ENCODE data around the gene LRRK1.

LRRK1 gene

DNA sequence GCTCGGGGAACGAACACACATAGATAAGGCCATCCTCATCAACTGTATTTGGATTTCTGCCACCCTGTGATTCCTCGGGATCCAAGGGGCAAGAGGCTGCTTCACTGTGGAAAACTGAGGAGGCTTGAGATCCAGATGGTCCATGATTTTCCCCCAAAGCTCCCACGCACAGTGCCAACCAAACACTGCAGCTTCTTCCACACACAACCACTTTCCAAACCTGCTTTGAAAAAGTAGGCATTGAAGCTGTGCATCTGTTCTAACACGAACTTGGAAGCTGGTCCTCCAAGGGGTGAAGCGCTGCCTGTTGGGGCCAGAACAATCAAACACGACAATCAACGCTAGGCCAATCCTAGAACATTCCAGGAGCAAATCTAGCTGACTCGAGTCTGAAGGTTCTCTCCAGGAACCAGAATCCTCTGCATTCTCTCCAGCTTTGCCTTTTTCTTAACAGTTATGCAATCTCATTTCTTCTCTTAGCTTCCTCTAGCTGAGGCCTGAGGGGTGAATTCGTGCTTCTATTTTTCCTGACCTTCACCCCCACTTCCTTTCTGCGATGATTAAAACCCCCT, 104.4 kb downstream of the LRRK1 start:
- DNase-seq (ENCODE audit: low read depth): no peak

DNA sequence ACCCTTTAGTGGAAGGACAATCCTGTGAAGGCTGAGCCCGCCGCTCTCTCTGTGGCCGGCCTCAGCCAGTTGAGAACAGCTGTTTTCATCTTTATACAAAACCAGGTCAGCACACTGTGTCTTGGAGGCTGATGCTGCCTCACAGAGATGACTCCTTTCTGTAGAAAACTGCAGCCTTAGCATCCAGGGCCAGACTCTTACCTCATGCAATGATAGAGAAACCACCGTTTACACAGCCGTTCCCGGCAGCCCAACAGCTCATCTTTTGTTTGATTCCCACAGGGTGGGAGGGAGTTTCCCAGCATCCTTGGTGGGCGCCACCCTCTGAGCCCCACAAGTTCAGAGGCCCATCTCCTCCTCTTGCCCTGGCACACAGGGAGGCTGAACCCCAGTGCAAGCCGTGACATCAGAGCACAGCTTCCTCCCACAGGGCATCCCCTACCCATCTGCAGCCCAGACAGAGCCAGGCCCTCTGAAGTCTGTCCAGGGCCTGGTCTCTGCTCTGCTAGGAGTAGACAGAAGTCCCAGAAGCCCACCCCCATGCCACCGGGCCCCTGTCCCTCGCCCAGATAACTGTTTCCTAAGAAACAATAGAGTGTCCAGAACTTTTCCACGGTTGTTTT, 105.0 kb downstream of the LRRK1 start:
- peak; percentile 55 for DNase-seq (ENCODE audit: low read depth)

DNA sequence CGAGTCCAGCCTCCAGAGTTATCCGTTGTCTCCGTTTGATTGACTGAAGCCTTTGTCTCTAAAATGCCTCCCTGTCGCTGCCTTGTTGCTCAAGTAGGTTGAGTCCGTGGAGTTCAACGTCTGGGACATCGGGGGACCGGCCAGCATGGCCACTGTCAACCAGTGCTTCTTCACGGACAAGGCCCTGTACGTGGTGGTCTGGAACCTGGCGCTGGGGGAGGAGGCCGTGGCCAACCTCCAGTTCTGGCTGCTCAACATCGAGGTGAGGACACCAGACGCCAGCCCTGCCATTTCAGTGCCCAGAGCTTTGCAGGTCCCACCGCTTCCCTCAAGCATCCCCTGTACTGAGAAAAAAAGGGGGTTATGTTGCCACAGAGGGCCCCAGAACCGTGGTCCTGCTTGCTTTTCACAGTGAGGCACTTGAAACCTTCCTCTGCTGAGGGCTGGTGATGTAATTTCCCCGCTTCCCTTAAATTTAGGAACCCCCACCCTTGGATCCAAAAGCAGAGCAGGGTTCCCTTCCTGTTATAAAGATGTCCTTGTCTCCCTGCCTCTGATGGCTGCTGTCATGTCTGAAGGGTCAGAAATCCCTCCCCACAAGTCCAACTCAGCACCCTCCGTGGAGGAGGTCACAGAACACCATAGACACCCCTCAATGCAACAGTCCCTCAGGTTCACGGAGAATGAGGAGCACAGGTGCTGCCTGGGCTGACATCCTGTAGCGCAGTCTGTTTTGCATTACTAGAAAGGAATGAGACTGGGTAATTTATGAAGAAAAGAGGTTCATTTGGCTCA, 105.7 kb downstream of the LRRK1 start:
- DNase-seq (ENCODE audit: low read depth): no peak

DNA sequence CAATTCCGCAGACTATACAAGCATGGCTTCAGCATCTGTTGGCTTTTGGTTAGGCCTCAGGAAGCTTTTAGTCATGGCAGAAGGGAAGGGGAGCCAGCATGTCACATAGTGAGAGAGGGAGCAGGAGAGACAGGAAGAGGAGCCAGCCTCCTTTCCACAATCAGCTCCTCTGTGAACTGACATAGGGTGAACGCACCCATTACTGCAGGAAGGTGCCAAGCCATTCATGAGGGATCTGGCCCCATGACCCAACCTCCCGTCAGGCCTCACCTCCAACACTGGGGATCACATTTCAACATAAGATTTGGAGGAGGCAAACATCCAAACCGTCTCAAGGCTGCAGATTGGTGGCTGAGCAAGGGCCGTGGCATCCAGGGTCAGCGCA, 106.3 kb downstream of the LRRK1 start:
- DNase-seq (ENCODE audit: low read depth): no peak

DNA sequence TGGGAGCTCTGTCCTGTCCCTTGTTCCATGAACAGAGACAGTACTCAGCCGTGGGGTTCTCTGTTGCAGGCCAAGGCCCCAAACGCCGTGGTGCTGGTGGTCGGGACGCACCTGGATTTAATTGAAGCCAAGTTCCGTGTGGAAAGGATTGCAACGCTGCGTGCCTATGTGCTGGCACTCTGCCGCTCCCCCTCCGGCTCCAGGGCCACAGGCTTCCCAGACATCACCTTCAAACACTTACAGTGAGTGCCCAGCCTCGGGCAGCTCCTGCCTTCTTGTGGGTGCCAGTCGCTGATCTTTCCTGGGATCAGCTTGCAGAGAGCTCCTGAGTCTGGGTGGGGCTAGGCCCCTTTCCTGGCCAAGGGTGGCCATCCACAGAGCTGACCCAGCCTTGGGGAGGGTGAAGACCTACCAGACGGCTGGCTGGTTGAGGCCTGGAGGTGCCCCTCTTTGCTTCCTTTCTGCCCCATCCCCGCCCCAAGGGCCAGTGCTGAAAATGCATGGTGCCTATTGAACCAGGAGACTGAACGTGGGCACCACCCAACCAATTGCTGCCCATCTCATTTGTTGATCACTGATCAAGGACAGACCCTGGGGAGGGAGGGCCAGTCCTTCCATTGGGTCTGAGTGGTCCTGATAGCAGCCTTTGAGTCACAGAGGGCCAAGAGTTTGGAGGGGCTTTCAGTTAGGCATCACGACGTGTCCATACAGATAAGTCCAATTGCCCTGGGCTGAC, 106.9 kb downstream of the LRRK1 start:
- no peak for DNase-seq (ENCODE audit: low read depth)

DNA sequence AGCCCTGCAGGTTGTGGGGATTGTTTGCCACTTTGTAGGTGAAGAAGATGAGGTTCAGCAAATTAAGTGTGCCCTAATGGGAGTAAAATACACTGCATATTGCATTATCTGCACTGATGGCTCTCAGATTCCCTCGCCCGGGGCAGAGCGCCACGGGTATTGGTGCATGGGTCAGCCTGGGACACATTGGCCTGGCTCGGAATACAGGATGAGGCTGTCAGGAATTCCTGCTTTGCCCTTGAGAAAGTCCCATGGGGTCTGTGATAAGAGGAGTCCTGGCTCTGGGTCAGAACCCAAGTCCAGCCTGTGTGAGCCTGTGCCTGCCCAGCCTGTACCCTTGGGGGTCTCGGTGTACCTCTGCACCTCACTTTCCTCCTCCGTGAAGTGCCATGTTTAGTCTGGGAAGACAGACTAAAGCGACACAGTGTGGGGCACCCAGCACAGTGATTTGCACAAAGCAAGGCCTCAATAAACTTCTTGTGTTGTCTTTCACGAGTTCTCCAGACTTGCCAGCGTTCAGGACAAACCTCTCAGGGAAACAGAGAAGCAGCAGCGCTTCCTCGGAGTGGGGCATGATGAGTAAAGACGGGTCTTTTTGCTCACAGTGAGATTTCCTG, 107.6 kb downstream of the LRRK1 start:
- no peak for DNase-seq (ENCODE audit: low read depth)

DNA sequence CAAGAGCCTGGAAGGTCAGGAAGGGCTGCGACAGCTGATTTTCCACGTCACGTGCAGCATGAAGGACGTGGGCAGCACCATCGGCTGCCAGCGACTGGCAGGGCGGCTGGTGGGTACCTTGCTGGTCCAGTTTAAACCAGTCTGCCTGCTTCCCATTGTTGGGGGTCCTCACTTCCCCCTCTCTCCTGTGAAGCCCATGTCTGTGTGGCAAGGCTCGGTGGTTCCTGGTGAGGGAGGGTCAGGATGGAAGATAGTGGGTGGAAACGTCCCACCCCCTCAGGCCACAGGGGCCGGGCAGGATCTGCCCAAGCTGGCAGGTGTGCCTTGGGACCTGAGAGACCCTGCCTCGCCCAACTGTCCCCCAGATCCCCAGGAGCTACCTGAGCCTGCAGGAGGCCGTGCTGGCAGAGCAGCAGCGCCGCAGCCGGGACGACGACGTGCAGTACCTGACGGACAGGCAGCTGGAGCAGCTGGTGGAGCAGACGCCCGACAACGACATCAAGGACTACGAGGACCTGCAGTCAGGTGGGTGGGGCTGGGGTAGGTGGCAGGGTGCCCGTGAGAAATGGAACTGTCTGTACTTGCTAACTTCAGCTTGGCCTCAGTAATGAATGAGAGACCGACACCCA, 108.2 kb downstream of the LRRK1 start:
- no peak for DNase-seq (ENCODE audit: low read depth)

DNA sequence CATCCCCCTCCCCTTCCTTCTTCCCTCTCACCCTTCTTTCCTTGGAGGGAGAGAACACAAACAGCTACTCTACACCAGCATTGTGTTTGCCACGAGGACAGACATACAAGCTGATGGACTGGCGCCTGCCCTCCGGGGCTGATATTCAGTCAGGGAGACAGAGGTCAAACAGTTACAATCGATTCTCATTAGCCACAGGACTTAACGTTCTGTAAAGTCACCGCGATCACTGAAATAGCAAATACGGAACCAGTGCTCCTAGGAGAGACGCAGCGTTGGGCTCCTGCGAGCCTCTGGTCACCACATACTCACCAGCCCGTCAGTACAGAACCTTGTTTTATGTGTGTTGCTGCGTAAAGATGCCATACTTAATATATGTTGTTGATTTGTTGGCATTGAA, 108.8 kb downstream of the LRRK1 start:
- no peak for DNase-seq (ENCODE audit: low read depth)

DNA sequence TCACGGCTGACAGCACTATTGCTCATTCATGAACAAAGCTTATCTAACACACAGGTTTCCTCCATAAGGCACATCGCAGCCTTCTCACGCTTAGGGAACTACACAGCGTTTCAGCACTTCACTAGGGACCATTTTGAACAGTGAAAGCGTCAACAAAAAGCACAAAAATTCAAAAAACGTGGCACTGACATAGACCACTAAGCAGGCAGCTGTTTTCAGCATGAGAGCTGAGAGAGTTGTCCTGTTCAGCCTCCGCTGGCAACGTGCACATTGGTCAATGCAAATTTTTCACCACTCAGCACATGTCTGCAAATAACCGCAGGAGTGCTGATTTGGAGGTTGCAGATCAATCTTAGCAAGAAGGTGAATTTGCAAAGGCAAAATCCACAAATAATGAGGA, 109.2 kb downstream of the LRRK1 start:
- DNase-seq (ENCODE audit: low read depth): no peak

DNA sequence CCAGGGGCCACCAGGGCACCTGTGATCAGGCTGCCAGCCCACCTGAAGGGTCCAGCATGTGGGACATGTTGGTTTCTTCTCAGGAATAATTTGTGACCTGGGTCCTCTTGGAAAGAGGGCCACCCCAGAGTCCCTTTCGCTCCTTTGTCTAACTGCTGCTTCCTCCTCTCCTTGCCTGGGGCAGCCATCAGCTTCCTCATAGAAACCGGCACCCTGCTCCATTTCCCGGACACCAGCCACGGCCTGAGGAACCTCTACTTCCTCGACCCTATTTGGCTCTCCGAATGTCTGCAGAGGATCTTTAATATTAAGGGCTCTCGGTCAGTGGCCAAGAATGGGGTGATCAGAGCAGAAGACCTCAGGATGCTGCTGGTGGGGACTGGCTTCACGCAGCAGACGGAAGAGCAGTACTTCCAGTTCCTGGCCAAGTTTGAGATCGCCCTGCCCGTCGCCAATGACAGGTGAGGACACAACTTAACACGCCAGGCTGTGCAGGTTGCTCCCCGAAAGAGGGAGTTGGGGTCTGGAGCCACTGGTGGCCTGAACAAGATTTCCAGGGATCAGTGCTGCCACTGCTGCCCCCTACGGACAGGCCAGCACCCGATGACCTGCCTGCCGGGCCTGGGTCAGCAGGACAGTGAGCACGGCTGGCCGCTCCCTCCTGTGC, 109.7 kb downstream of the LRRK1 start:
- DNase-seq (ENCODE audit: low read depth): no peak

DNA sequence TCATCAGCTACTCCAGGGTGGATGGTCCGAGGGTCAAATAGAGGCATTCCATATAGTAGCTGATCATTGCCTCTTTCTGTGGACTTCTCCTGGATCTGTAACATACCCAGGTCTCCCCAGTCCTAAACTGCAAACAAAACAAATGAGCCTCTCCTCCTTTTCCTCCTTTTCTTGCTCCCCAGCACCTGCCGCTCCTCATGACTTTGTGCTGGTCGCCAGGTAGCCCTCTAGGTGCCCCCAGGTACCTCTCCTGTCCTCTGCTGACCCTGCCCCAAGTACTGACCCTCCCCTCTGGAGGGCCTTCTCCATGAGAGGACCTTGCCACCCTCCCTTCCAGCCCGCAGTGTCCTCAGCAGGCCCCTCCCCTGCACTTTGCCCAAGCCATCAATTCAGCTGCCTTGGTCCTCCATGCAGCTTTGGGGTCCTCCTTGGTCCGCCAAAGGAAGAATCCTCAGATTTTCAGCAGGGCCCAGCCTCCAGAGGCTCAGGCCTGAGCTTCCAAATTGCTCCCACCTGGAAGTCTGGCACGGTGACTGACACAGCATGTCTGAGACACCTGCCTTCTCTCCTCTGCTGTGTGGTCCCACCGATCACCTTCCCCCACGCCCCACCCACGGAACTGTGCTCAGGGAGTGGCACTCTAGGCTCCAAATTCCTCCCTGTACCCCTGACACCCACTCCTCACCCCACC, 111.0 kb downstream of the LRRK1 start:
- no peak for DNase-seq (ENCODE audit: low read depth)

DNA sequence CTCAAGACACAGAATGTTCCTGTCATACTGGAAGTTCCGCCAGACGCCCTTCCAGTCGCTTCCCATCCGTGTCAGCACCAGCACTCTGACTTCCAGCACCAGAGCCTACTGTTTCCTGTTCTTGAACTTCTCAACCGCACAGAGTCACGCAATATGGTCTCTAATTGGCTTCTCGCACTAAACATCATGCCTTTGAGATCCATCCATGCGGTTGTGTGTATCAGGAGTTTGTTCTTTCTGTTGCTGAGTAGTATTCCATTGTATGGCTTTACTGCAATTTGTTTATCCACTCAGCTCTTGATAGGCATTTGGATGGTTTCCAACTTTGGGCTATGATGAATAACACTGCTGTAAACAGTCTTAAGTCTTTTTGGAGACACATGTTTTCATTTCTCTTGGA, 112.1 kb downstream of the LRRK1 start:
- no peak for DNase-seq (ENCODE audit: low read depth)

DNA sequence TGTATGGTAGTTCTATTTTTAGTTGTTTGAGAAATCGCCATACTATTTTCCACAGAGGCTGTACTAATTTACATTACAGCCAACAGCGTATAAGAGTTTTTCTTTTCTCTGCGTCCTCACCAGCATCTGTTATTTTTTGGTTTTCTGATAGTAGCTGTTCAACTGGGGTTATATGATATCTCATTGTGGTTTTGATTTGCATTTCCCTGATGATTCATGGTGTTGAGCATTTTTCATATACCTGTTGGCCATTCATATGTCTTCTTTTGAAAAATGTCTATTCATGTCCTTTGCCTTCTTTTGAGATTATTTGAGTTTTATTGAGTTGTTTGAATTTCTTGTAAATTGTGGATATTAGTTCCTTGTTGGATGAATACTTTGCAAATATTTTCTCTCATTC, 114.6 kb downstream of the LRRK1 start:
- DNase-seq (ENCODE audit: low read depth): no peak

DNA sequence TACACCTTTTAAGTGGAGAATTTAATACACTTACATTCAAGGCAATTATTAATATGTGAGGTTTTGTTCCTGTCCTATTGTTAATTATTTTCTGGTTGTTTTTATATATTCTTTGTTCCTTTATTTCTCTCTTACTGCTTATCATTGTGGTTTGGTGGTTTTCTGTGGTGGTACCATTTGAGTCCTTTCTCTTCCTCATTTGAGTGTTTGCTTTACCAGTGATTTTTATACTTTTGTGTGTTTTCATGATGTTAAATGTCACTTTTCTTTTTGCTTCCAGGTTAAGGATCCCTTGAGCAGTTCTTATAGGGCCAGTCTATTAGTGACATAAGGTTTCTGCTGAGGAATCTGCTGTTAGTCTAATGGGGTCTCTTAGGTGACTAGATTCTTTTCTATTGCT, 116.5 kb downstream of the LRRK1 start:
- DNase-seq (ENCODE audit: low read depth): no peak

DNA sequence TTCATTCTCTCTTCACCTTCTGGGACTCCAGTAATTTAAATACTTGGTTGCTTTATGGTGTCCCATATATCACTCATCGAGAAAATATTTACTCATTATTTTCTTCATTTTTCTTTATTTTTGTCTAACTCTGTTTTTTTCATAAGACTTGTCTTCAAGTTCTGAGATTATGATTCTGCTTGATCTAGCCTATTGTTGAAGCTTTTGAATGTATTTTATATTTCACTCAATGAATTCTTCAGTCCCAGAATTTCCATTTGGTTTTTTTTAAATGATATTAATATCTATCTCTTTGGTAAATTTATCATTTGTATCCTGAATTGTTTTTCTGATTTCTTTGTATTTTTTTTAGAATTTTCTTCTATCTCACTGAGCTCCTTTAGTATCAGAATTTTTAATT, 117.0 kb downstream of the LRRK1 start:
- DNase-seq (ENCODE audit: low read depth): no peak

DNA sequence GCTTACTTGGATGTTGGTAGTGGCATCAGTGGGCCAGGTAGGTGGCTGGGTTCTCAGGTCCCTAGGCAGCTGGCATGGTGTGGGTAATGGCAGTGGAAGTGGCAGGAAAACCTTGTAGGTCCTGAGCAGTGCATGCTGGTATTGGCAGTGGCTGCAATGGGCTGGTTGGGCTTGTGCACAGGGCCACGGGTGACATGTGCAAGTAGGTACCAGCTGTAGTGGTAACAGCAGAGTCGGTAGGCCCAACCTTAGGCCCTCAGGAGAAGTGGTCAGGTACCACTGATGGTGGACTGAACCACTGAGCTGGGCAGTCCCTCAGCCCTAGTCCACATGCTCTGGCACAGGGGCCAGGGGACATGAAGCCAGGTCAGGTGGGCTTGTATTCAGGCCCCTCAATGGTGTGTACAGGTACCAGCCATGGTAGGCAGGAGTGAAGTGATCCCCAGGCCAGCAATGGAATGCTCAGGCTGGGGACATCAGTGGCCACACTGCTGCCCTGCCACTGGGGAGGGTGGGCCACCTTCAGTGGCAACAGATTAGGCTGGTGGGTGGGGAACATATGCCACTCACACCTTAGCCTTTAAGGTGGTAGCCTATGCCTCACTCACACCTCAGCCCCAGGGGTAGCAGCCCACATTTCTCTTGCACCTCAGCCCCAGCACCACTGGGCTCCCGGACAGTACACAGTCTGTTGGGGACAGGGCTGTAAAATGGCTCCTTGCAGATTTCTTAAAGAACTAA, 118.1 kb downstream of the LRRK1 start:
- DNase-seq (ENCODE audit: low read depth): no peak

DNA sequence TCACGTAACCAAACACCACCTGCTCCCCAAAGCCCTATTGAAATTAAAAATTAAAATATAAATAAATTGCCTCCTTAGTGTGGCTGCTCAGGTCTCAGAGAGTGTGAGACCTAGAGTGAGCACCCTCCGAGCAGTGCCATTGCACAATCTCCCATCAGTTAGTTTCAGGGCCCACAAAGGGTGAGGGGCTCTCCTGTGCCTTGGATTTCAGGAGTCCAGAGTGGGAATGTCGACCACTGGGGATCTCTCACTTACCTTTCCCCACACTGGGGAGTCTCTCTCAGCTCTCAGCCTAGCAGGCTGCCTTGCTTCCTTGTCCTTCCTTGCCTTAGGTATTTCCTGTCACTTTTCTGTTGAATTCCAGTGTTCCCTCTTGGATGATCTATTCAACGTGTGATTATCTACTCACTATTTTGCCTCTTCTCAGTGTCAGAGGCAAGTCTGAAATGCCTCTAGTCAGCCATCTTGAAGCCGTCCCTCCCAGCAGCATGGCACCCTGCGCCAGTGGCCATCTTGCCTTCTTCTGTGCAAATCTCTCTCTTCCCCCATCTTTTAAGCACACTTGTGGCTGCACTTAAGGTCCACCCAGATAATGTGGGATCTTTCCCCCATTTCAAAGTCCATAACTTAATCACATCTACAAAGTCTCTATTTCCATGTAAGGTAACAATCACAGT, 119.3 kb downstream of the LRRK1 start:
- DNase-seq (ENCODE audit: low read depth): no peak

DNA sequence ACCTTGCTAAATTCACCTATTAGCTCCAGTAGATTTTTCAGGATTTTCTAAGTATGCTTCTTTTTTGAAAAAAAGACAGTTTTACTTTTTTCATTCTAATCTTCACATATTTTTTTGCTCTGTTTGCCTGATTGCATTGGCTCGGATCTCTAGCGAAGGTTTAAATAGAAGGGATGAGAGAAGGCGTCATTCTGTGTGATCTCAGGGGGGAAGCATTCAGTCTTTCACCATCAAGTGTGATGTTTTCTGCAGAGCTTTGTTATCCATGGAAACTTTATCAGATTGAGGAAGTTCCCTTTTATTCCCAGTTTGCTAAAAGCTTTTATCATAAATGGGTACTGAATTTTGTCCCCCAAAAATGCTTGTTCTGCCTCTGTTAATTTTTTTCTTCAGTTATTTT, 120.3 kb downstream of the LRRK1 start:
- peak; percentile 6 for DNase-seq (ENCODE audit: low read depth)

DNA sequence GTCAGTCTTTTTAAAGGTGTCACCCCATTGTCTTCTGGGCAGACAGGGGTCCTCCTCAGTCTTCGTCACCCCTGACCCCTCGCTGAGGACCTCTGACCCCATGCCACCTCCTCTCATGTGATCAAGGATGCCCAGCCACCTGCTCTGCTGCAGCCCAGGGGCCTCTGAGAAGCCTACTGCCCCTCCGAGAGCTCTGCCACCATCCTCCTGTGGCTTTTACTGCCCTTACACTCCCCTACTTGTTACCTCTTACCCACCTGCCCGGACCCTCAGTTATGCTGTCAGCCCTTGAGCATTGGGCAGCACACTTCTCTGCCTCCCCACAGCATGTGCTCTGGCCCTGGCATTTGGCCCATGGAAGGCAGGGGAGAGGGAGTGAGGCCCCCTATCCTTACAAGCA, 123.2 kb downstream of the LRRK1 start:
- no peak for DNase-seq (ENCODE audit: low read depth)

DNA sequence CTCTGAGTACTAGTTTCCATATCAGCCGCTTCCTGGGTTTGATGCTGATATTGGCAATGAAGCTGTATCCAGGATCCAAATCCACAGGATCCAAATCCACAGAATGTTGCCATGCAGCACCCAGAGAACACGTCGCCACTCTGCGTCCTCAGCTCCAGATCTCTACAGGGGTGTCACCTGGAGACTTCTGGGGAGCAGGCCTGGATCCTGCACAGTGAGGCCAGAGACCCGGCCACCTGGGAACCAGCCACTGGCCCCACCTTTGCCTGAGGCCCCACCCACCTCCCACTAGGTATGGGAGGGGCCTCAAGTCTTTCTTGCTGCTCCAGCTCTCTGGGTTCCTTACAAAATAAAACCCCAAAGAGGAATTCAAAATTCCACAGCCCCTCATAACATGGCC, 123.9 kb downstream of the LRRK1 start:
- DNase-seq (ENCODE audit: low read depth): no peak

Data from stromal cell of bone marrow (primary cell).